Neural cell (in vitro differentiated cells): ENCODE data around the gene NAT9. TPM values are rescaled to one million over a fixed set of nuclear protein-coding genes. Genes with fewer than 3 reads are reported as not detected.

Source experiments
- H2AFZ ChIP-seq: fragments of 200-600, 300-800 bp; sonication (generic), shearing (Covaris generic); 2 replicates; pipeline ENCODE4 v1.6.0; 2014; ENCODE audit warnings: low read depth, mild to moderate bottlenecking, antibody characterized with exemption, low read length, moderate library complexity
- H3F3A ChIP-seq: fragments of 200-600 bp; shearing (Covaris generic); 2 replicates; pipeline ENCODE4 v1.6.1; 2016; ENCODE audit warnings: mild to moderate bottlenecking, moderate library complexity, mixed read lengths, antibody characterized with exemption, low read length; ENCODE audit not compliant: insufficient read depth, poor library complexity, severe bottlenecking
- H3K27ac ChIP-seq: fragments of 200-600, 300-800 bp; sonication (generic), shearing (Covaris generic); 2 replicates; pipeline ENCODE4 v1.5.1; 2014; ENCODE audit warnings: mild to moderate bottlenecking, low read length, moderate library complexity
- H3K27me3 ChIP-seq: fragments of 300-800, 200-600 bp; sonication (generic), shearing (Covaris generic); 2 replicates; pipeline ENCODE4 v1.6.0; 2014; ENCODE audit warnings: mild to moderate bottlenecking, low read depth, low read length, moderate library complexity; ENCODE audit not compliant: insufficient read depth
- H3K36me3 ChIP-seq: fragments of 300-800, 200-600 bp; sonication (generic), shearing (Covaris generic); 2 replicates; pipeline ENCODE4 v1.5.1; 2014; ENCODE audit warnings: mild to moderate bottlenecking, antibody characterized with exemption, low read length, moderate library complexity; ENCODE audit not compliant: insufficient read depth
- H3K4me2 ChIP-seq: fragments of 300-800, 200-600 bp; sonication (generic), shearing (Covaris generic); 2 replicates; pipeline ENCODE4 v1.6.0; 2014; ENCODE audit warnings: mild to moderate bottlenecking, low read length
- H3K4me3 ChIP-seq: fragments of 300-800, 200-600 bp; sonication (generic), shearing (Covaris generic); 2 replicates; pipeline ENCODE4 v1.5.1; 2014; ENCODE audit warnings: mild to moderate bottlenecking, low read length, moderate library complexity
- H3K79me2 ChIP-seq: fragments of 200-600 bp; shearing (Covaris generic); replicated peaks from 2 replicates; pipeline ENCODE4 v1.6.0; 2014; ENCODE audit warnings: mild to moderate bottlenecking, low read length, moderate library complexity; ENCODE audit not compliant: insufficient read depth
- H3K9ac ChIP-seq: fragments of 300-800, 200-600 bp; sonication (generic), shearing (Covaris generic); 2 replicates; pipeline ENCODE4 v1.6.1; 2016; ENCODE audit warnings: mild to moderate bottlenecking, low read length, mixed read lengths
- H3K9me2 ChIP-seq: fragments of 200-600 bp; shearing (Covaris generic); 2 replicates; pipeline ENCODE4 v1.6.1; 2016; ENCODE audit warnings: mild to moderate bottlenecking, low read length, mixed read lengths; ENCODE audit not compliant: insufficient read depth
- H3K9me3 ChIP-seq: fragments of 200-600, 300-800 bp; sonication (generic), shearing (Covaris generic); 2 replicates; pipeline ENCODE4 v1.6.1; 2016; ENCODE audit warnings: mild to moderate bottlenecking, mixed run types, low read length, moderate library complexity, mixed read lengths
- H4K20me1 ChIP-seq: fragments of 200-600 bp; shearing (Covaris generic); 2 replicates; pipeline ENCODE4 v1.6.1; 2016; ENCODE audit warnings: mild to moderate bottlenecking, mixed run types; ENCODE audit not compliant: insufficient read depth
- EP300 ChIP-seq: fragments of 450-650 bp; conservative IDR thresholded peaks from 2 replicates; pipeline ENCODE4 v1.6.1; 2014; ENCODE audit warnings: antibody characterized with exemption, mild to moderate bottlenecking, moderate library complexity; ENCODE audit not compliant: poor library complexity, severe bottlenecking
- EZH2 ChIP-seq: fragments of 200-600, 300-800 bp; shearing (Covaris generic), sonication (generic); IDR thresholded peaks from 2 replicates; pipeline ENCODE4 v1.6.1; 2014; ENCODE audit warnings: antibody characterized with exemption, low read length, borderline replicate concordance, mild to moderate bottlenecking; ENCODE audit not compliant: insufficient read depth, poor library complexity, severe bottlenecking
- MXI1 ChIP-seq: fragments of 450-650 bp; conservative IDR thresholded peaks from 2 replicates; pipeline ENCODE4 v1.6.1; 2014; ENCODE audit warnings: antibody characterized with exemption, mild to moderate bottlenecking; ENCODE audit not compliant: poor library complexity, severe bottlenecking
- POLR2AphosphoS5 ChIP-seq: IDR thresholded peaks from 2 replicates; pipeline ENCODE4 v1.6.1; 2012
- RAD21 ChIP-seq: fragments of 450-650 bp; conservative IDR thresholded peaks from 2 replicates; pipeline ENCODE4 v1.6.1; 2014; ENCODE audit warnings: antibody characterized with exemption, mild to moderate bottlenecking, moderate library complexity
- SMC3 ChIP-seq: fragments of 450-650 bp; conservative IDR thresholded peaks from 2 replicates; pipeline ENCODE4 v1.6.1; 2014; ENCODE audit warnings: antibody characterized with exemption, mild to moderate bottlenecking, moderate library complexity; ENCODE audit not compliant: poor library complexity
- TAF1 ChIP-seq: IDR thresholded peaks from 2 replicates; pipeline ENCODE4 v1.6.1; 2012; ENCODE audit warnings: low read depth
- polyA plus RNA-seq: library from polyadenylated mRNA; depleted of rRNA; stranded (reverse); fragments of >200 nt; gene quantifications from 2 replicates; pipeline ENCODE4 v1.2.3, GENCODE V29; 2014
- TF ChIP-seq, protein P1 (sequence below): fragments of 450-650 bp; IDR thresholded peaks from 2 replicates; pipeline ENCODE4 v1.5.1; 2014; ENCODE audit warnings: antibody characterized with exemption, mild to moderate bottlenecking, moderate library complexity; ENCODE audit not compliant: poor library complexity, severe bottlenecking
- TF ChIP-seq, protein P2 (sequence below): IDR thresholded peaks from 2 replicates; pipeline ENCODE4 v1.6.1; 2012; ENCODE audit warnings: borderline replicate concordance

The NAT9 gene
- polyA plus RNA-seq, 1 donor from 2014 or later = 243 TPM

DNA sequence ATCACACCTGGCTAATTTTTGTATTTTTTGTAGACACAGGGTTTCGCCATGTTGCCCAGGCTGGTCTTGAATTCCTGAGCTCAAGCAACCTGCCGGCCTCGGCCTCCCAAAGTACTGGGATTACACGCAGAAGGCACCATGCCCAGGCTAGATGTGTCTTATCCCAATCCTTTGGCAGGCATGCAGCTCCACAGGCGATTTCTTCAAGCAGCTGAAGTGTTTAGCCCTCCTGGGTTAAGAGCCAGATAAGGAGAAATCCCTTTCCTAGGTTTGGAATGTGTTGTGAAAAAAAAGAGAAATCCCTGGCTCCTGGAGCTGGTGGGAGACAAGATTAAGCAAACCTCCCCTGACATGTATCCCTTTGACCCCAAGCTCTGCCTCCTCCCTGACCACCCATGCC, 29.8 kb downstream of the NAT9 start:
- Histone ChIP-seq H3K9me3 (no peaks in the 10 kb centered on the region), H3K4me3 (no peak overlapping the region), H3K9me2 (no peaks in the 10 kb centered on the region), H3K27me3 (peaks cover 25% of the 10 kb centered on the region), H3F3A (no peaks in the 10 kb centered on the region), H3K27ac (no peak overlapping the region), H4K20me1 (no peaks in the 10 kb centered on the region), H3K9ac (no peak overlapping the region), H3K79me2 (no peaks in the 10 kb centered on the region), H3K4me2 (no peak overlapping the region), H3K36me3 (no peaks in the 10 kb centered on the region), H2AFZ (no peak overlapping the region)
- TF ChIP-seq EZH2 (no peak), POLR2AphosphoS5 (no peak), SMC3 (no peak)
- TF ChIP-seq, protein P1, sequence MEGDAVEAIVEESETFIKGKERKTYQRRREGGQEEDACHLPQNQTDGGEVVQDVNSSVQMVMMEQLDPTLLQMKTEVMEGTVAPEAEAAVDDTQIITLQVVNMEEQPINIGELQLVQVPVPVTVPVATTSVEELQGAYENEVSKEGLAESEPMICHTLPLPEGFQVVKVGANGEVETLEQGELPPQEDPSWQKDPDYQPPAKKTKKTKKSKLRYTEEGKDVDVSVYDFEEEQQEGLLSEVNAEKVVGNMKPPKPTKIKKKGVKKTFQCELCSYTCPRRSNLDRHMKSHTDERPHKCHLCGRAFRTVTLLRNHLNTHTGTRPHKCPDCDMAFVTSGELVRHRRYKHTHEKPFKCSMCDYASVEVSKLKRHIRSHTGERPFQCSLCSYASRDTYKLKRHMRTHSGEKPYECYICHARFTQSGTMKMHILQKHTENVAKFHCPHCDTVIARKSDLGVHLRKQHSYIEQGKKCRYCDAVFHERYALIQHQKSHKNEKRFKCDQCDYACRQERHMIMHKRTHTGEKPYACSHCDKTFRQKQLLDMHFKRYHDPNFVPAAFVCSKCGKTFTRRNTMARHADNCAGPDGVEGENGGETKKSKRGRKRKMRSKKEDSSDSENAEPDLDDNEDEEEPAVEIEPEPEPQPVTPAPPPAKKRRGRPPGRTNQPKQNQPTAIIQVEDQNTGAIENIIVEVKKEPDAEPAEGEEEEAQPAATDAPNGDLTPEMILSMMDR = no peak

DNA sequence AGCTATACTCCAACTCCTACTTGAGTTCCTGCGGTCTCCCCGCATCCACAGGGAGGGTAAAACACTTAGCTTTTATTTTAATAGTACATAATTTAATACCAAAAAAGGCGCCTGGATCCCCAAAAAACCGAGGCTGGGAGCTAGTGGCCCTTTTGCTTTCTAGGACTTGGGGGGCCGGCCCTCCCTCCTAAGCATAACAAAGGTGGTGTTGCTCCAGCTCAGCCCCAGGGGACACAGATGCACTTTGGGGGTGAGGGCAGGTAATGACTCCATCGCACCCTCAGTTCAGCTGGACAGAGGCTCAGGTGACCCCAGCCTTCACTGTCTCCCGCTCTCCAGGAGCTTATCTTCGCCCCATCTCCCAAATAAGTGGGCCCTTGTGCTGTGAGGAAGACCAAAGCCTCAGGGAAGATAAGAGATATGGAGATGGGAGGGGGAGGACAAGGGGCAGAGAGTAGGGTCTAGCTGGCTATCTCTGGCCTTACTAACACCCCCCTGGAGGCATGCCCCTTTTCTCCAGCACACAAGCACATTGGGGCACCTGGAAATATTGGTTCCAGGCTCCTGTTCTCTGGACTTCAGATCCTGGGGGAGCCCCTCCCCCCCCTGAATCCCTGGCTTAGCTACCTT, 30.5 kb downstream of the NAT9 start:
- TF ChIP-seq MXI1 (no peak), EZH2 (no peak), TAF1 (no peak), RAD21 (no peak), SMC3 (no peak), POLR2AphosphoS5 (no peak), EP300 (no peak)
- TF ChIP-seq, protein P1 = no peak
- TF ChIP-seq, protein P2, sequence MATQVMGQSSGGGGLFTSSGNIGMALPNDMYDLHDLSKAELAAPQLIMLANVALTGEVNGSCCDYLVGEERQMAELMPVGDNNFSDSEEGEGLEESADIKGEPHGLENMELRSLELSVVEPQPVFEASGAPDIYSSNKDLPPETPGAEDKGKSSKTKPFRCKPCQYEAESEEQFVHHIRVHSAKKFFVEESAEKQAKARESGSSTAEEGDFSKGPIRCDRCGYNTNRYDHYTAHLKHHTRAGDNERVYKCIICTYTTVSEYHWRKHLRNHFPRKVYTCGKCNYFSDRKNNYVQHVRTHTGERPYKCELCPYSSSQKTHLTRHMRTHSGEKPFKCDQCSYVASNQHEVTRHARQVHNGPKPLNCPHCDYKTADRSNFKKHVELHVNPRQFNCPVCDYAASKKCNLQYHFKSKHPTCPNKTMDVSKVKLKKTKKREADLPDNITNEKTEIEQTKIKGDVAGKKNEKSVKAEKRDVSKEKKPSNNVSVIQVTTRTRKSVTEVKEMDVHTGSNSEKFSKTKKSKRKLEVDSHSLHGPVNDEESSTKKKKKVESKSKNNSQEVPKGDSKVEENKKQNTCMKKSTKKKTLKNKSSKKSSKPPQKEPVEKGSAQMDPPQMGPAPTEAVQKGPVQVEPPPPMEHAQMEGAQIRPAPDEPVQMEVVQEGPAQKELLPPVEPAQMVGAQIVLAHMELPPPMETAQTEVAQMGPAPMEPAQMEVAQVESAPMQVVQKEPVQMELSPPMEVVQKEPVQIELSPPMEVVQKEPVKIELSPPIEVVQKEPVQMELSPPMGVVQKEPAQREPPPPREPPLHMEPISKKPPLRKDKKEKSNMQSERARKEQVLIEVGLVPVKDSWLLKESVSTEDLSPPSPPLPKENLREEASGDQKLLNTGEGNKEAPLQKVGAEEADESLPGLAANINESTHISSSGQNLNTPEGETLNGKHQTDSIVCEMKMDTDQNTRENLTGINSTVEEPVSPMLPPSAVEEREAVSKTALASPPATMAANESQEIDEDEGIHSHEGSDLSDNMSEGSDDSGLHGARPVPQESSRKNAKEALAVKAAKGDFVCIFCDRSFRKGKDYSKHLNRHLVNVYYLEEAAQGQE = no peak
- Histone ChIP-seq H3K27ac (no peak overlapping the region), H3K79me2 (no peaks in the 10 kb centered on the region), H3F3A (no peaks in the 10 kb centered on the region), H3K4me2 (no peak overlapping the region), H3K36me3 (no peaks in the 10 kb centered on the region), H2AFZ (no peak overlapping the region), H3K27me3 (peaks cover 25% of the 10 kb centered on the region), H3K9me2 (no peaks in the 10 kb centered on the region), H4K20me1 (no peaks in the 10 kb centered on the region), H3K4me3 (no peak overlapping the region), H3K9me3 (no peaks in the 10 kb centered on the region), H3K9ac (no peak overlapping the region)
